HUES48 (cell line): ENCODE data around the gene HAT1.

Source experiments
- H3K27ac ChIP-seq: one replicate; pipeline ENCODE4 v1.7.0; 2013; ENCODE audit warnings: low read depth, low read length, inconsistent platforms
- H3K27me3 ChIP-seq: 2 replicates; pipeline ENCODE4 v1.6.1; 2013; ENCODE audit warnings: mild to moderate bottlenecking, low read length; ENCODE audit not compliant: control insufficient read depth, insufficient read depth
- H3K36me3 ChIP-seq: 2 replicates; pipeline ENCODE4 v1.6.1; 2013; ENCODE audit warnings: low read length; ENCODE audit not compliant: control insufficient read depth, insufficient read depth
- H3K4me1 ChIP-seq: 2 replicates; pipeline ENCODE4 v1.6.1; 2013; ENCODE audit warnings: mild to moderate bottlenecking, low read length; ENCODE audit not compliant: control insufficient read depth, insufficient read depth
- H3K4me3 ChIP-seq: 2 replicates; pipeline ENCODE4 v1.5.1; 2013; ENCODE audit warnings: mild to moderate bottlenecking, low read depth, low read length
- H3K9ac ChIP-seq: 2 replicates; pipeline ENCODE4 v1.6.1; 2013; ENCODE audit warnings: mild to moderate bottlenecking, low read depth, low read length, moderate library complexity
- H3K9me3 ChIP-seq: 2 replicates; pipeline ENCODE4 v1.6.1; 2013; ENCODE audit warnings: low read length; ENCODE audit not compliant: control insufficient read depth, insufficient read depth

HAT1 gene

GRCh38 chr2:171919453-171919852 lies 2.8 kb upstream of the HAT1 start:
- Histone ChIP-seq H3K36me3 (peaks cover 3% of the 10 kb centered on the region; the same call in 1 of the 2 replicates), H3K27ac (no peak overlapping the region), H3K27me3 (no peaks in the 10 kb centered on the region), H3K4me1 (peaks cover 5% of the 10 kb centered on the region; the same call in 1 of the 2 replicates), H3K9me3 (no peaks in the 10 kb centered on the region), H3K4me3 (no peak overlapping the region), H3K9ac (no peak overlapping the region)

- H3K4me3 ChIP-seq, result peak overlapping the region; percentile 92
- H3K9ac ChIP-seq, result peak overlapping the region; percentile 49
- peaks cover 14% of the 10 kb centered on the region for H3K36me3 ChIP-seq
- peak overlapping the region; percentile 84 for H3K27ac ChIP-seq
- no peaks in the 10 kb centered on the region for H3K9me3 ChIP-seq
- H3K4me1 ChIP-seq, result peaks cover 5% of the 10 kb centered on the region; the same call in 1 of the 2 replicates
- no peaks in the 10 kb centered on the region for H3K27me3 ChIP-seq
These were observed 361 bp upstream of the HAT1 start for GRCh38 chr2:171921970-171922229.

GRCh38 chr2:171923206-171923605 lies 945 bp downstream of the HAT1 start:
- peaks cover 5% of the 10 kb centered on the region; the same call in 1 of the 2 replicates for H3K4me1 ChIP-seq
- no peaks in the 10 kb centered on the region for H3K27me3 ChIP-seq
- H3K9me3 ChIP-seq, result no peaks in the 10 kb centered on the region
- peak overlapping the region; percentile 94 for H3K27ac ChIP-seq
- peak overlapping the region; percentile 92 for H3K4me3 ChIP-seq
- peak overlapping the region; percentile 89 for H3K9ac ChIP-seq
- peaks cover 21% of the 10 kb centered on the region for H3K36me3 ChIP-seq

- peaks cover 5% of the 10 kb centered on the region; the same call in 1 of the 2 replicates for H3K4me1 ChIP-seq
- peaks cover 23% of the 10 kb centered on the region for H3K36me3 ChIP-seq
- no peaks in the 10 kb centered on the region for H3K27me3 ChIP-seq
- no peaks in the 10 kb centered on the region for H3K9me3 ChIP-seq
- H3K27ac ChIP-seq, result no peak overlapping the region
- H3K4me3 ChIP-seq, result no peak overlapping the region
- no peak overlapping the region for H3K9ac ChIP-seq
These were observed 2.1 kb downstream of the HAT1 start for GRCh38 chr2:171924170-171924942.

- peaks cover 44% of the 10 kb centered on the region for H3K36me3 ChIP-seq
- no peaks in the 10 kb centered on the region for H3K27me3 ChIP-seq
- H3K27ac ChIP-seq, result no peak overlapping the region
- H3K4me1 ChIP-seq, result no peaks in the 10 kb centered on the region
- H3K4me3 ChIP-seq, result no peak overlapping the region
- H3K9ac ChIP-seq, result no peak overlapping the region
- no peaks in the 10 kb centered on the region for H3K9me3 ChIP-seq
These were observed 8.1 kb downstream of the HAT1 start for GRCh38 chr2:171930385-171930784.

GRCh38 chr2:171939058-171939742 lies 16.9 kb downstream of the HAT1 start:
- no peaks in the 10 kb centered on the region for H3K9me3 ChIP-seq
- H3K36me3 ChIP-seq, result peaks cover 8% of the 10 kb centered on the region; the same call in 1 of the 2 replicates
- H3K4me3 ChIP-seq, result no peak overlapping the region
- H3K27me3 ChIP-seq, result no peaks in the 10 kb centered on the region
- H3K4me1 ChIP-seq, result no peaks in the 10 kb centered on the region
- no peak overlapping the region for H3K27ac ChIP-seq
- no peak overlapping the region for H3K9ac ChIP-seq

GRCh38 chr2:171939743-171940071 lies 17.4 kb downstream of the HAT1 start:
- Histone ChIP-seq H3K4me3 (no peak overlapping the region), H3K9me3 (no peaks in the 10 kb centered on the region), H3K9ac (no peak overlapping the region)

GRCh38 chr2:171941316-171941699 lies 19.0 kb downstream of the HAT1 start:
- no peaks in the 10 kb centered on the region for H3K27me3 ChIP-seq
- H3K4me1 ChIP-seq, result no peaks in the 10 kb centered on the region
- no peak overlapping the region for H3K27ac ChIP-seq
- 0 out of 2 replicates have a peak, but pooled peaks cover 5% of the 10 kb centered on the region for H3K36me3 ChIP-seq
- no peaks in the 10 kb centered on the region for H3K9me3 ChIP-seq
- no peak overlapping the region for H3K9ac ChIP-seq
- no peak overlapping the region for H3K4me3 ChIP-seq

More at GRCh38 chr2:171939743-171940071, 17.4 kb downstream of the HAT1 start:
- Histone ChIP-seq H3K27me3 (no peaks in the 10 kb centered on the region), H3K4me1 (no peaks in the 10 kb centered on the region), H3K27ac (no peak overlapping the region), H3K36me3 (0 out of 2 replicates have a peak, but pooled peaks cover 5% of the 10 kb centered on the region)

- peaks cover 18% of the 10 kb centered on the region for H3K36me3 ChIP-seq
- H3K27me3 ChIP-seq, result no peaks in the 10 kb centered on the region
- H3K9me3 ChIP-seq, result no peaks in the 10 kb centered on the region
- no peaks in the 10 kb centered on the region for H3K4me1 ChIP-seq
- H3K9ac ChIP-seq, result no peak overlapping the region
- no peak overlapping the region for H3K27ac ChIP-seq
- no peak overlapping the region for H3K4me3 ChIP-seq
These were observed 21.6 kb downstream of the HAT1 start for GRCh38 chr2:171943869-171944268.

GRCh38 chr2:171952276-171952675 lies 30.0 kb downstream of the HAT1 start:
- H3K36me3 ChIP-seq, result peaks cover 32% of the 10 kb centered on the region
- H3K9ac ChIP-seq, result no peak overlapping the region
- H3K9me3 ChIP-seq, result no peaks in the 10 kb centered on the region
- H3K27me3 ChIP-seq, result no peaks in the 10 kb centered on the region
- no peaks in the 10 kb centered on the region for H3K4me1 ChIP-seq
- H3K27ac ChIP-seq, result no peak overlapping the region
- H3K4me3 ChIP-seq, result no peak overlapping the region

GRCh38 chr2:171952748-171953147 lies 30.5 kb downstream of the HAT1 start:
- no peak overlapping the region for H3K9ac ChIP-seq
- H3K4me1 ChIP-seq, result no peaks in the 10 kb centered on the region
- no peak overlapping the region for H3K4me3 ChIP-seq
- H3K27ac ChIP-seq, result no peak overlapping the region
- H3K9me3 ChIP-seq, result no peaks in the 10 kb centered on the region
- H3K36me3 ChIP-seq, result peaks cover 32% of the 10 kb centered on the region
- H3K27me3 ChIP-seq, result no peaks in the 10 kb centered on the region
